ENCODE measurements around the gene DLX3. TPM values are rescaled to one million over a fixed set of nuclear protein-coding genes. Genes with fewer than 3 reads are reported as not detected.
A peak's percentile ranks its signal among the peaks of the same experiment; 100 is the strongest.

The DLX3 gene
- total RNA-seq, 1 donor from 2014 or later, result not detected

- DNase-seq (ENCODE audit: low read depth in 2 of 2), result no peak
Observed at GRCh38 chr17:49973271-49973615, 21.8 kb downstream of the DLX3 start.

GRCh38 chr17:49972486-49973270 is 22.3 kb downstream of the DLX3 start:
- DNase-seq (ENCODE audit: low read depth in 2 of 2), result no peak

- DNase-seq (ENCODE audit: low read depth in 2 of 2), result no peak
Observed at GRCh38 chr17:49971848-49972485, 23.1 kb downstream of the DLX3 start.

- DNase-seq (ENCODE audit: low read depth in 2 of 2), result no peak
Observed at GRCh38 chr17:49971199-49971847, 23.7 kb downstream of the DLX3 start.

- DNase-seq (ENCODE audit: low read depth in 2 of 2), result no peak
Observed at GRCh38 chr17:49970498-49970897, 24.5 kb downstream of the DLX3 start.

- no peak for DNase-seq (ENCODE audit: low read depth in 2 of 2)
Observed at GRCh38 chr17:49969795-49970389, 25.1 kb downstream of the DLX3 start.

- DNase-seq (ENCODE audit: low read depth in 2 of 2), result no peak
Observed at GRCh38 chr17:49969134-49969759, 25.8 kb downstream of the DLX3 start, which contains the start of gene DLX4. TSS of gene DLX4 (plus strand) at chr17:49969190. CDS start at chr17:49969469, 279 bp downstream.

GRCh38 chr17:49968405-49969133 is 26.5 kb downstream of the DLX3 start:
- peak; percentile 60 to 73 for DNase-seq (ENCODE audit: low read depth in 2 of 2)

- no peak for DNase-seq (ENCODE audit: low read depth in 2 of 2)
Observed at GRCh38 chr17:49967621-49968404, 27.2 kb downstream of the DLX3 start.

- DNase-seq (ENCODE audit: low read depth in 2 of 2), result no peak
Observed at GRCh38 chr17:49967205-49967604, 27.8 kb downstream of the DLX3 start.

- no peak for DNase-seq (ENCODE audit: low read depth in 2 of 2)
Observed at GRCh38 chr17:49966767-49967166, 28.3 kb downstream of the DLX3 start.

- no peak for DNase-seq (ENCODE audit: low read depth in 2 of 2)
Observed at GRCh38 chr17:49965524-49965909, 29.5 kb downstream of the DLX3 start.

GRCh38 chr17:49964769-49965523 is 30.1 kb downstream of the DLX3 start:
- DNase-seq (ENCODE audit: low read depth in 2 of 2), result no peak

- no peak for DNase-seq (ENCODE audit: low read depth in 2 of 2)
Observed at GRCh38 chr17:49964303-49964768, 30.7 kb downstream of the DLX3 start.

- no peak for DNase-seq (ENCODE audit: low read depth in 2 of 2)
Observed at GRCh38 chr17:49963626-49964302, 31.3 kb downstream of the DLX3 start.

- DNase-seq (ENCODE audit: low read depth in 2 of 2), result no peak
Observed at GRCh38 chr17:49963309-49963625, 31.8 kb downstream of the DLX3 start.

- no peak for DNase-seq (ENCODE audit: low read depth in 2 of 2)
Observed at GRCh38 chr17:49962599-49963308, 32.3 kb downstream of the DLX3 start.

- DNase-seq (ENCODE audit: low read depth in 2 of 2), result no peak
Observed at GRCh38 chr17:49959183-49959935, 35.7 kb downstream of the DLX3 start.

Measured in lung microvascular endothelial cell (primary cell).